GM23338 (cell line): ENCODE data around the gene MBD3L5. TPM values are rescaled to one million over a fixed set of nuclear protein-coding genes. Genes with fewer than 3 reads are reported as not detected.

Experiments
- CTCF ChIP-seq, 2 experiments: fragments of 200-600 bp in 1 of 2; sonication (generic) in 1 of 2; conservative IDR thresholded peaks; 2 replicates each; pipeline versions ENCODE4 v1.5.1 to v1.6.1; 2016 to 2017; ENCODE audit warnings: antibody characterized with exemption in 2 of 2, low read depth in 2 of 2, mild to moderate bottlenecking in 2 of 2, moderate library complexity in 1 of 2
- ETS1 ChIP-seq: IDR thresholded peaks from 2 replicates; pipeline ENCODE4 v1.6.1; 2016; ENCODE audit warnings: antibody characterized with exemption
- EZH2phosphoT487 ChIP-seq: fragments of 200-600 bp; sonication (generic); IDR thresholded peaks from one replicate; pipeline ENCODE4 v1.8.1; 2018; ENCODE audit warnings: antibody characterized with exemption; ENCODE audit not compliant: unreplicated experiment
- JUNB ChIP-seq: IDR thresholded peaks from one replicate; pipeline ENCODE4 v1.6.1; 2016; ENCODE audit warnings: antibody characterized with exemption; ENCODE audit not compliant: unreplicated experiment
- POLR2AphosphoS5 ChIP-seq: IDR thresholded peaks from 2 replicates; pipeline ENCODE4 v1.6.1; 2016; ENCODE audit warnings: antibody characterized with exemption, low read depth
- STAT1 ChIP-seq: IDR thresholded peaks from one replicate; pipeline ENCODE4 v1.6.1; 2016; ENCODE audit warnings: antibody characterized with exemption; ENCODE audit not compliant: unreplicated experiment
- ZNF462 ChIP-seq: fragments of 250-450 bp; sonication (Bioruptor Pico); IDR thresholded peaks from 2 replicates; pipeline ENCODE4 v1.5.0; 2020; ENCODE audit warnings: mild to moderate bottlenecking, moderate library complexity
- polyA plus RNA-seq: library from polyadenylated mRNA; unstranded; fragments of >200 nt; fragmentation: Nextera tagmentation; extraction: Ambion mirVana; gene quantifications from 2 replicates; pipeline ENCODE4 v1.2.1, GENCODE V29; 2016
- total RNA-seq: library from RNA; depleted of rRNA; stranded (reverse); fragments of >200 nt; shearing (Covaris generic); gene quantifications from 2 replicates; pipeline ENCODE4 v1.2.3, GENCODE V29; 2014

Gene MBD3L5
- total and polyA plus RNA-seq, 2 experiments from 2014 or later = not detected

GRCh38 chr19:7063339-7063738, 33.0 kb downstream of the MBD3L5 start (continued):
- no peak for TF ChIP-seq ETS1
- TF ChIP-seq POLR2AphosphoS5 = no peak
- no peak for TF ChIP-seq EZH2phosphoT487
- no peak for TF ChIP-seq STAT1
- no peak for TF ChIP-seq ZNF462 (CRISPR knock-in tag)
- no peak for TF ChIP-seq JUNB
- no peak for TF ChIP-seq CTCF (conservative IDR thresholded peaks at IDR 0.05; ENCODE audit: low read depth in 2 of 2)
